H1 (cell line): ENCODE measurements around the gene LIMA1. TPM values are rescaled to one million over a fixed set of nuclear protein-coding genes. Genes with fewer than 3 reads are reported as not detected.

Experiments
- CTCF ChIA-PET: fragments of 300-600 bp; sonication (Branson Sonifier 250); formaldehyde crosslinking; loops from one replicate; lab custom pipeline; 2021; ENCODE audit not compliant: partially characterized antibody; lab: Charles Lee
- POLR2A ChIA-PET: fragments of 300-600 bp; sonication (Branson Sonifier 250); formaldehyde crosslinking; loops from one replicate; lab custom pipeline; 2021; ENCODE audit warnings: inconsistent platforms; ENCODE audit not compliant: partially characterized antibody; lab: Charles Lee
- DNase-seq, 2 experiments: peaks; one replicate each; pipeline versions ENCODE4 v3.0.0 to v3.0.0-alpha.2; 2010 to 2022; ENCODE audit warnings: low spot score in 2 of 2, low read depth in 1 of 2, mixed read lengths in 1 of 2
- FAIRE-seq: peaks from 2 replicates; lab custom pipeline; 2011; peaks lifted over from hg19 to GRCh38; lab: Jason Lieb, UNC
- H2AFZ ChIP-seq: 2 replicates; pipeline ENCODE4 v1.8.1; 2012; ENCODE audit warnings: low read length, inconsistent platforms
- H2AK5ac ChIP-seq: 2 replicates; pipeline ENCODE4 v1.6.1; 2013; ENCODE audit warnings: low read depth, low read length
- H2BK120ac ChIP-seq: replicated peaks from 2 replicates; pipeline ENCODE3; 2013; ENCODE audit warnings: low read depth, low read length, inconsistent platforms
- H2BK12ac ChIP-seq: 2 replicates; pipeline ENCODE4 v1.6.1; 2013; ENCODE audit warnings: low read depth, low read length
- H2BK15ac ChIP-seq: 2 replicates; pipeline ENCODE4 v1.6.1; 2013; ENCODE audit warnings: low read length
- H2BK20ac ChIP-seq: 2 replicates; pipeline ENCODE4 v1.6.1; 2013; ENCODE audit warnings: low read length
- H2BK5ac ChIP-seq: 2 replicates; pipeline ENCODE4 v1.6.1; 2013; ENCODE audit warnings: low read depth, low read length
- H3K14ac ChIP-seq: 2 replicates; pipeline ENCODE4 v1.6.1; 2013; ENCODE audit warnings: inconsistent platforms; ENCODE audit not compliant: insufficient read length
- H3K18ac ChIP-seq: 2 replicates; pipeline ENCODE4 v1.6.1; 2013; ENCODE audit warnings: low read length; ENCODE audit errors: extremely low read depth
- H3K23ac ChIP-seq: 2 replicates; pipeline ENCODE4 v1.6.1; 2013; ENCODE audit warnings: inconsistent platforms; ENCODE audit not compliant: insufficient read length
- H3K23me2 ChIP-seq: 2 replicates; pipeline ENCODE4 v1.6.1; 2013; ENCODE audit warnings: low read depth, low read length
- H3K27ac ChIP-seq: 2 replicates; pipeline ENCODE4 v1.6.1; 2011; ENCODE audit warnings: low read depth, low read length, inconsistent platforms
- H3K27me3 ChIP-seq, 4 experiments: replicated peaks in 1 of 4; 1 replicate in 1 of 4; 2 replicates in 3 of 4; pipeline versions ENCODE4 v1.6.1 to v1.8.1; 2011 to 2013; ENCODE audit warnings: low read length in 3 of 4, mild to moderate bottlenecking in 3 of 4, inconsistent platforms in 2 of 4, mixed read lengths in 2 of 4, moderate library complexity in 1 of 4; ENCODE audit not compliant: control insufficient read depth in 3 of 4, insufficient read depth in 3 of 4; ENCODE audit errors: extremely low read depth in 1 of 4
- H3K36me3 ChIP-seq, 4 experiments: 2 replicates each; pipeline versions ENCODE4 v1.6.1 to v1.8.1; 2011 to 2013; ENCODE audit warnings: mild to moderate bottlenecking in 4 of 4, low read length in 3 of 4, moderate library complexity in 2 of 4, control low read depth in 1 of 4, inconsistent platforms in 1 of 4; ENCODE audit not compliant: insufficient read depth in 4 of 4, control insufficient read depth in 2 of 4
- H3K4ac ChIP-seq: replicated peaks from 2 replicates; pipeline ENCODE3; 2013; ENCODE audit warnings: low read length, low read depth, mixed read lengths, inconsistent platforms; ENCODE audit not compliant: insufficient read length
- H3K4me1 ChIP-seq, 4 experiments: replicated peaks in 1 of 4; 1 replicate in 1 of 4; 2 replicates in 3 of 4; pipeline versions ENCODE4 v1.6.1 to v1.8.1; 2011 to 2013; ENCODE audit warnings: low read length in 3 of 4, inconsistent platforms in 2 of 4, mixed read lengths in 1 of 4; ENCODE audit not compliant: insufficient read depth in 4 of 4, control insufficient read depth in 3 of 4
- H3K4me2 ChIP-seq, 2 experiments: 2 replicates each; pipeline versions ENCODE4 v1.6.1 to v1.8.1; 2011 to 2013; ENCODE audit warnings: low read depth in 2 of 2, low read length in 2 of 2, control low read depth in 1 of 2, inconsistent platforms in 1 of 2, mild to moderate bottlenecking in 1 of 2; ENCODE audit not compliant: insufficient read depth in 1 of 2
- H3K4me3 ChIP-seq, 4 experiments: fragments of 200-600, 300-600 bp in 1 of 4; sonication (generic), shearing (Covaris generic), sonication (Bioruptor Twin) in 1 of 4; 2 replicates each; pipeline versions ENCODE4 v1.5.1 to v1.8.1; 2011 to 2016; ENCODE audit warnings: low read length in 4 of 4, low read depth in 3 of 4, control low read depth in 2 of 4, inconsistent platforms in 2 of 4, mild to moderate bottlenecking in 2 of 4, mixed read lengths in 1 of 4, moderate library complexity in 1 of 4; ENCODE audit not compliant: insufficient read depth in 2 of 4; ENCODE audit errors: extremely low read depth in 1 of 4
- H3K56ac ChIP-seq: replicated peaks from 2 replicates; pipeline ENCODE3; 2013; ENCODE audit warnings: low read depth, mild to moderate bottlenecking, mixed read lengths, low read length, inconsistent platforms; ENCODE audit not compliant: insufficient read length
- H3K79me1 ChIP-seq: 2 replicates; pipeline ENCODE4 v1.6.1; 2013; ENCODE audit warnings: low read depth, low read length, control low read depth
- H3K79me2 ChIP-seq, 2 experiments: 2 replicates each; pipeline versions ENCODE4 v1.6.1 to v1.8.1; 2012 to 2013; ENCODE audit warnings: low read length in 2 of 2, mild to moderate bottlenecking in 2 of 2, inconsistent platforms in 1 of 2; ENCODE audit not compliant: insufficient read depth in 2 of 2, control insufficient read depth in 1 of 2
- H3K9ac ChIP-seq, 4 experiments: replicated peaks in 1 of 4; 1 replicate in 1 of 4; 2 replicates in 3 of 4; pipeline versions ENCODE4 v1.6.1 to v1.8.1; 2011 to 2013; ENCODE audit warnings: low read depth in 3 of 4, low read length in 3 of 4, control low read depth in 2 of 4, mild to moderate bottlenecking in 2 of 4, moderate library complexity in 2 of 4, inconsistent platforms in 1 of 4; ENCODE audit errors: extremely low read depth in 1 of 4
- H3K9me3 ChIP-seq, 2 experiments: 2 replicates each; pipeline versions ENCODE4 v1.6.1 to v1.8.1; 2012 to 2013; ENCODE audit warnings: mild to moderate bottlenecking in 2 of 2, moderate library complexity in 2 of 2, control low read depth in 1 of 2, inconsistent platforms in 1 of 2, low read depth in 1 of 2, low read length in 1 of 2, mixed read lengths in 1 of 2; ENCODE audit not compliant: insufficient read depth in 2 of 2
- H4K20me1 ChIP-seq, 2 experiments: replicated peaks in 1 of 2; 2 replicates each; pipeline versions ENCODE3 to v1.8.1; 2011 to 2013; ENCODE audit warnings: inconsistent platforms in 2 of 2, low read length in 2 of 2, mild to moderate bottlenecking in 1 of 2; ENCODE audit not compliant: insufficient read depth in 2 of 2, control insufficient read depth in 1 of 2
- H4K5ac ChIP-seq: 2 replicates; pipeline ENCODE4 v1.6.1; 2013; ENCODE audit warnings: low read length, low read depth, mixed read lengths, inconsistent platforms; ENCODE audit not compliant: insufficient read length
- H4K8ac ChIP-seq: 2 replicates; pipeline ENCODE4 v1.8.0; 2013; ENCODE audit warnings: mild to moderate bottlenecking, moderate library complexity, low read length, inconsistent platforms; ENCODE audit not compliant: insufficient read depth; ENCODE audit errors: extremely low read depth
- H4K91ac ChIP-seq: replicated peaks from 2 replicates; pipeline ENCODE3; 2013; ENCODE audit warnings: low read length, mixed read lengths, inconsistent platforms; ENCODE audit not compliant: insufficient read length
- CBX5 ChIP-seq: fragments of 300-800, 300-1000 bp; sonication (generic); IDR thresholded peaks from 2 replicates; pipeline ENCODE4 v1.7.1; 2016; ENCODE audit warnings: antibody characterized with exemption, low read length, low read depth
- CBX8 ChIP-seq: fragments of 300-800, 300-1000 bp; sonication (generic); IDR thresholded peaks from 2 replicates; pipeline ENCODE4 v1.7.1; 2016; ENCODE audit warnings: low read depth, low read length, borderline replicate concordance
- GABPA ChIP-seq: IDR thresholded peaks from 2 replicates; pipeline ENCODE4 v1.6.1; 2011; ENCODE audit warnings: mild to moderate bottlenecking, low read length, moderate library complexity, borderline replicate concordance; ENCODE audit not compliant: insufficient read depth
- KDM1A ChIP-seq: fragments of 200-600, 300-600 bp; sonication (generic); IDR thresholded peaks from 2 replicates; pipeline ENCODE4 v1.7.1; 2016; ENCODE audit warnings: mild to moderate bottlenecking, low read length, borderline replicate concordance
- NRF1 ChIP-seq: IDR thresholded peaks from 2 replicates; pipeline ENCODE4 v1.6.1; 2011; ENCODE audit warnings: mild to moderate bottlenecking, low read depth, low read length, improper control_type of control experiment
- RFX5 ChIP-seq: IDR thresholded peaks from 2 replicates; pipeline ENCODE4 v1.6.1; 2011; ENCODE audit warnings: low read depth, low read length, improper control_type of control experiment, borderline replicate concordance
- SRF ChIP-seq: IDR thresholded peaks from 2 replicates; pipeline ENCODE4 v1.6.1; 2011; ENCODE audit warnings: mild to moderate bottlenecking, low read depth, low read length, moderate library complexity
- TCF12 ChIP-seq: IDR thresholded peaks from 2 replicates; pipeline ENCODE4 v1.6.1; 2011; ENCODE audit warnings: low read depth, mild to moderate bottlenecking, low read length
- YY1 ChIP-seq: IDR thresholded peaks from 2 replicates; pipeline ENCODE4 v1.6.1; 2011; ENCODE audit warnings: low read depth, mild to moderate bottlenecking, low read length
- WGBS, 2 experiments: shearing (Covaris generic) in 1 of 2; methylation state at CpG; one replicate each; pipeline versions ENCODE4 v1.1.6 to v1.1.7; 2013 to 2015; ENCODE audit warnings: low lambda C conversion rate in 2 of 2, mixed read lengths in 2 of 2, inconsistent platforms in 1 of 2, low coverage in 1 of 2, missing lambda C conversion rate in 1 of 2; ENCODE audit not compliant: insufficient replicate concordance in 2 of 2, insufficient coverage in 1 of 2, insufficient read length in 1 of 2; ENCODE audit errors: extremely low coverage in 1 of 2, missing lambda C conversion rate in 1 of 2; 5-methylcytosine and 5-hydroxymethylcytosine counted together
- polyA plus RNA-seq, 7 experiments: library from polyadenylated mRNA; depleted of rRNA in 3 of 7; stranded (reverse) in 5 of 7; unstranded in 2 of 7; fragments of >200 nt in 5 of 7; fragments of 200-250 nt in 2 of 7; gene quantifications; 1 replicate in 5 of 7; 2 replicates in 1 of 7; 4 replicates in 1 of 7; pipeline versions ENCODE4 v1.2.1 to v1.2.3, GENCODE V29; 2011 to 2013; ENCODE audit warnings: missing spikeins in 2 of 7, mixed read lengths in 2 of 7
- total RNA-seq: library from RNA; stranded (reverse); fragmentation: NEBNext Ultra II Directional; extraction: Animal tissue kit (Norgen Biotek cat#: 25700); gene quantifications from 2 replicates; pipeline ENCODE4 v1.2.1, GENCODE V29; 2021
- TF ChIP-seq, protein P1 (sequence below): IDR thresholded peaks from 2 replicates; pipeline ENCODE4 v1.6.1; 2011; ENCODE audit warnings: low read length, improper control_type of control experiment
- TF ChIP-seq, protein P2 (sequence below): IDR thresholded peaks from 2 replicates; pipeline ENCODE4 v1.6.1; 2012; ENCODE audit warnings: inconsistent platforms

Gene LIMA1
- total and polyA plus RNA-seq, 2 of the 8 experiments (the other 6 are each of a cell fraction or from before 2014, with no cell fraction given), result 12.7 to 47.6 TPM

DNA sequence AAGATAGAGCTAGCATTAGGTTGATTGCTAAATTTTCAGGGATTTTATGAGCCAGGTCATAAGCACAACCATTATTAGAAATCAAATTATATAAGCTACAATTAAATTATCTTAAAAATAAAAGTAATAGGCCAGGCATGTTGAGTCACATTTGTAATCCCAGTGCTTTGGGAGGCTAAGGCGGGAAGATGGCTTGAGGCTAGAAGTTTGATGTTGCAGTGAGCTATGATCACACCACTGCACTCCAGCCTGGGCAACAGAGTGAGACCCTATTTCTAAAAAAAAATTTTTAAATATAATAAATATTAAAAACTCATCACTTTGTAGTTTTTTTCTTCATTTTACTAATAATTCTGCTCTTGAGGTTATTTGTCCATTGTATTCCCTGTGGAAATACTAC, 1.9 kb upstream of the LIMA1 start:
- Histone ChIP-seq H3K23me2 (peaks cover 10% of the 10 kb centered on the region), H3K14ac (no peak overlapping the region), H3K23ac (no peak overlapping the region), H3K18ac (no peak overlapping the region), H3K4ac (no peak overlapping the region), H2AK5ac (no peak overlapping the region), H4K91ac (no peak overlapping the region), H3K4me1 (peaks cover 2 to 9% (median 6%) of the 10 kb centered on the region in 4 experiments; a peak in 5 of 7 replicates), H4K20me1 (no peaks in the 10 kb centered on the region), H2BK5ac (no peak overlapping the region), H3K79me2 (no peaks in the 10 kb centered on the region), H3K4me3 (no peak overlapping the region), H2BK20ac (no peak overlapping the region), H3K79me1 (no peaks in the 10 kb centered on the region), H2BK120ac (no peak overlapping the region), H4K5ac (no peak overlapping the region), H3K9ac (no peak overlapping the region), H3K27ac (no peak overlapping the region), H2BK12ac (no peak overlapping the region), H4K8ac (no peak overlapping the region), H3K4me2 (no peak overlapping the region), H3K56ac (no peak overlapping the region), H3K9me3 (no peaks in the 10 kb centered on the region), H3K27me3 (no peaks in the 10 kb centered on the region), H2BK15ac (no peak overlapping the region), H2AFZ (no peak overlapping the region), H3K36me3 (no peaks in the 10 kb centered on the region)
- POLR2A ChIA-PET, result interaction anchor here (0.6 to 2.7 kb wide), 3 partner anchors 10 to 13 kb away, joined by 3 to 10 read pairs (median 5); no protein-coding TSS in a partner anchor
- FAIRE-seq (no peak), DNase-seq (no peak)
- CTCF ChIA-PET, result interaction anchor here (0.6 to 1.0 kb wide), 4 partner anchors 30 to 432 kb away, joined by 3 to 5 read pairs (median 4); no protein-coding TSS in a partner anchor
- 90% methylated on average over 1 of the region's 1 CpG; no CpG with 5 or more reads in 1 of the 2 experiments for WGBS, 2 experiments
- no peak for TF ChIP-seq SRF
- TF ChIP-seq YY1, result no peak
- TF ChIP-seq KDM1A, result no peak
- TF ChIP-seq RFX5, result no peak
- TF ChIP-seq CBX8, result no peak
- TF ChIP-seq GABPA, result no peak
- TF ChIP-seq NRF1, result no peak
- no peak for TF ChIP-seq TCF12
- TF ChIP-seq CBX5, result no peak
- TF ChIP-seq, protein P1, sequence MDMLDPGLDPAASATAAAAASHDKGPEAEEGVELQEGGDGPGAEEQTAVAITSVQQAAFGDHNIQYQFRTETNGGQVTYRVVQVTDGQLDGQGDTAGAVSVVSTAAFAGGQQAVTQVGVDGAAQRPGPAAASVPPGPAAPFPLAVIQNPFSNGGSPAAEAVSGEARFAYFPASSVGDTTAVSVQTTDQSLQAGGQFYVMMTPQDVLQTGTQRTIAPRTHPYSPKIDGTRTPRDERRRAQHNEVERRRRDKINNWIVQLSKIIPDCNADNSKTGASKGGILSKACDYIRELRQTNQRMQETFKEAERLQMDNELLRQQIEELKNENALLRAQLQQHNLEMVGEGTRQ, result no peak
- TF ChIP-seq, protein P2, sequence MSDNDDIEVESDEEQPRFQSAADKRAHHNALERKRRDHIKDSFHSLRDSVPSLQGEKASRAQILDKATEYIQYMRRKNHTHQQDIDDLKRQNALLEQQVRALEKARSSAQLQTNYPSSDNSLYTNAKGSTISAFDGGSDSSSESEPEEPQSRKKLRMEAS, result no peak
